HG03342 (cell line): ENCODE results near the gene KCP.

ENCODE experiments used
- ATAC-seq: cut with Tn5 transposase; IDR thresholded peaks from one replicate; pipeline ENCODE4 v1.9.1; 2021; ENCODE audit warnings: mild to moderate bottlenecking, moderate library complexity; ENCODE audit not compliant: unreplicated experiment

The KCP gene

GRCh38 chr7:128842674-128843641 is 67.6 kb downstream of the KCP start:
- ATAC-seq = no peak

GRCh38 chr7:128841921-128842673 is 68.4 kb downstream of the KCP start:
- ATAC-seq = no peak

- no peak for ATAC-seq
Observed at GRCh38 chr7:128841171-128841690, 69.3 kb downstream of the KCP start.

GRCh38 chr7:128840326-128841170 is 70.0 kb downstream of the KCP start:
- no peak for ATAC-seq

- no peak for ATAC-seq
Observed at GRCh38 chr7:128839751-128840177, 70.7 kb downstream of the KCP start.

- no peak for ATAC-seq
Observed at GRCh38 chr7:128838981-128839731, 71.4 kb downstream of the KCP start.

GRCh38 chr7:128838109-128838779 is 72.3 kb downstream of the KCP start:
- no peak for ATAC-seq

GRCh38 chr7:128837521-128837921 is 73.0 kb downstream of the KCP start:
- ATAC-seq = no peak

GRCh38 chr7:128836729-128837348 is 73.7 kb downstream of the KCP start:
- no peak for ATAC-seq

- ATAC-seq = no peak
Observed at GRCh38 chr7:128835790-128836641, 74.5 kb downstream of the KCP start.

- no peak for ATAC-seq
Observed at GRCh38 chr7:128835231-128835751, 75.2 kb downstream of the KCP start.

- ATAC-seq = no peak
Observed at GRCh38 chr7:128833946-128834325, 76.6 kb downstream of the KCP start.

GRCh38 chr7:128833148-128833945 is 77.2 kb downstream of the KCP start:
- ATAC-seq = no peak

- ATAC-seq = no peak
Observed at GRCh38 chr7:128832880-128833147, 77.7 kb downstream of the KCP start.

GRCh38 chr7:128831994-128832879 is 78.3 kb downstream of the KCP start:
- no peak for ATAC-seq
